AG09319 (cell line): ENCODE data around the gene CERT1.
"Not testable (repeated sequence)": the region's sequence is repeated elsewhere in the genome, so short reads cannot be mapped to it uniquely, and the experiment has no call there.

Experiments used
- DNase-seq: peaks from one replicate; pipeline ENCODE4 v3.0.0-alpha.2; 2010; ENCODE audit warnings: low read depth; ENCODE audit errors: extremely low read depth
- TF ChIP-seq, protein P1 (sequence below): IDR thresholded peaks from 2 replicates; pipeline ENCODE4 v1.5.1; 2011; ENCODE audit warnings: low read depth, mild to moderate bottlenecking, inconsistent platforms, low read length, moderate library complexity

The CERT1 gene

DNA sequence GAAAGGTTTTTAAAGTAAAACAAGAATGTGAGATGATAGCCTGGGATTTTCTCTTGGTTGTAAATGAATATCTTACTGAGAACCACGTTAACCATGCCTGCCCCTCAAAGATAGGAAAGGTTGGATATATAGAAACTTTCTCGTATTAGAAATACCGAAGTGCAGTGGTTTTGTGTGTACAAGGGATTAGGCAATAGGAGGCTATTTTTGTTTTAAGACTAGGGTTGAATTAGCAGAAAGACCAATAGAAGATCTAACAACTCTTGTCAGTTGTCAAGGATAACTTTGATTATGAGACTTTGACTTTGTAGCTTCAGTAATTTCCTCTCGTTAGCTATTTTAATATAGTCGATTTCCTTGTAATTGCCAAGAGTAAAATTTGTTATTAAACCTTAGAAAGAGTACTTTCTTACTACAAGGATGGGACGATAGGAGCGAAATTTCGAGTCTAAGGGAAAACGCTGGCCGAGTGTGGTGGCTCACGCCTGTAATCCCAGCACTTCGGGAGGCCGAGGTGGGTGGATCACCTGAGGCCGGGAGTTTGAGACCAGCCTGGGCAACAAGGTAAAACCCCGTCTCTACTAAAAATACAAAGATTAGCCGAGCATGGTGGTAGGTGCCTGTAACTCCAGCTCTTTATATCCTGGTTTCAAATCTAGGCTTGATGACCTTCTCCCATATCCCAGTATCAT is 1.1 kb upstream of the CERT1 start:
- no peak for DNase-seq
- TF ChIP-seq, protein P1, sequence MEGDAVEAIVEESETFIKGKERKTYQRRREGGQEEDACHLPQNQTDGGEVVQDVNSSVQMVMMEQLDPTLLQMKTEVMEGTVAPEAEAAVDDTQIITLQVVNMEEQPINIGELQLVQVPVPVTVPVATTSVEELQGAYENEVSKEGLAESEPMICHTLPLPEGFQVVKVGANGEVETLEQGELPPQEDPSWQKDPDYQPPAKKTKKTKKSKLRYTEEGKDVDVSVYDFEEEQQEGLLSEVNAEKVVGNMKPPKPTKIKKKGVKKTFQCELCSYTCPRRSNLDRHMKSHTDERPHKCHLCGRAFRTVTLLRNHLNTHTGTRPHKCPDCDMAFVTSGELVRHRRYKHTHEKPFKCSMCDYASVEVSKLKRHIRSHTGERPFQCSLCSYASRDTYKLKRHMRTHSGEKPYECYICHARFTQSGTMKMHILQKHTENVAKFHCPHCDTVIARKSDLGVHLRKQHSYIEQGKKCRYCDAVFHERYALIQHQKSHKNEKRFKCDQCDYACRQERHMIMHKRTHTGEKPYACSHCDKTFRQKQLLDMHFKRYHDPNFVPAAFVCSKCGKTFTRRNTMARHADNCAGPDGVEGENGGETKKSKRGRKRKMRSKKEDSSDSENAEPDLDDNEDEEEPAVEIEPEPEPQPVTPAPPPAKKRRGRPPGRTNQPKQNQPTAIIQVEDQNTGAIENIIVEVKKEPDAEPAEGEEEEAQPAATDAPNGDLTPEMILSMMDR, result no peak

GRCh38 chr5:75510836-75511434 is 494 bp downstream of the CERT1 start:
- TF ChIP-seq, protein P1, result no peak
- no peak for DNase-seq

DNA sequence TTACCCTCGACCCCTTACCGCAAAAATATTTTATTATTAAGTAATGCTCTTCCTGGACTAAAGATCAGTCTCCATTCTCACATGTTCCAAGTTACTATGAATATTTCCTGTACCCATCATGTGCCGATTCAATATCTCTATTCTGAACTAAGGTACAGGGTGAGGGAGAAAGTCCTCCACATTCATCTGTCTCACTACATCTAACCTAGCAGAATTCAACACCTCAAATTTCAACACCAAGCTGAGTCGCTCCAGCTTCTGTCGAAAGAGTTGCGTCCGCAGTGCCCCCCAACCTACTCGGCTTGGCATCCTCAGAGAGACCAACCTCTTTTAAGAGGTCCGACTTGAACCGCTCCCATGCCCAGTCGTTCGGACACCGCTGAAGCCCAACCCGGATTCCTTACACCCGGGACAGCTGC is 1.0 kb downstream of the CERT1 start:
- DNase-seq, result no peak
- TF ChIP-seq, protein P1, result no peak

DNA sequence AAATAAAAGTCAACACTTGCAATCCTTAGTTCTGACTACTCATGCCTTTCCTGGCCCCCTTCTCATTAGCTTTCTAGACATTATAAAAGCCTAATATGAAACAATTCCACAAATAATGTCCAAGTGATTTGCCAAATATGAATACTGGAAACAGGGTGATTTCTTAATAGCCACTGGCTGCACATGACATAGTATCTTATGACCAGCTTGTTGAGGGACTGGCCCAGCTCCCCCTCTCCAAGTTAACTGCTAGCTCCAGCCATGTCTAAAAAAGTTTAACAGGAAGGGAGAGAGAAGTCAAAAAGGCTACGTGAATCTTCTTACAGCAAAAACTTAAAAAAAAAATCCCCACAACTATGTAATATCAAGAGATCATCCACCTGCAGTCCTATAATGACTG is 1.5 kb downstream of the CERT1 start:
- no peak for DNase-seq
- TF ChIP-seq, protein P1, result no peak

GRCh38 chr5:75509546-75509945 is 1.9 kb downstream of the CERT1 start:
- TF ChIP-seq, protein P1, result no peak

DNA sequence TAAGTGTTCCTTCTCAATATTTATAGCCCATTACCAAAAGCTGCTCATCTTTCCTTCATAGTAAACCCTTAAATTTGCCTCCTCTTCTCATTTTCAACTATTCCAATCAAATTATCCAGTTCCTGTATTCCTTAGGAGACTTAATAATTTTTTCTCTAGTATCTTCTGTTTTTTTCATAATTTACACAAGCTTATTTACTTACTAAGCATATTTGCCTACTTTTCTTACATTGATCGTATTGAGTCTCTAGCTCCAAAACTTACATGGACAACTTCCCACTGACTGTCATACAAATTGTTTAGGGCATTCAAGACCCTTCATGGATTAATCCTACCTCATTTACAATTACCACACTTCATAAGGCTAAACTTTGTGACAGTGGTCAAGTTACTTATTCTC is 3.6 kb downstream of the CERT1 start:
- TF ChIP-seq, protein P1, result no peak

More at GRCh38 chr5:75509546-75509945, 1.9 kb downstream of the CERT1 start:
- no peak for DNase-seq

DNA sequence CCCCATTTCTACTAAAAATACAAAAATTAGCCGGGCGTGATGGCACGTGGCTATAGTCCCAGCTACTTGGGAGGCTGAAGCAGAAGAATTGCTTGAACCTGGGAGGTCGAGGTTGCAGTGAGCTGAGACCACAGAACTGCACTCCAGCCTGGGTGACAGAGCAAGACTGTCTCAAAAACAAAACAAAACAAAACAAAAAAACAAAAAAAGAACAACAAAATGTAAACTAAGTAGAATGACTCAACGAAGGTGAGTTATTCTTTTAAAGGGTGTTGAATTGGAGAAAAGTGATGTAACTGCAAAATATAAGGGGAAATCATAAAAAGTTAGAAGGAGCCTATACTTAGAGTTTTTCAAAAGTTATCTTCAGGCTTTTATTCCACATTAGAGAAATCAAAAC is 6.3 kb downstream of the CERT1 start:
- not testable (repeated sequence) for DNase-seq

More for the DNA sequence above, 3.6 kb downstream of the CERT1 start:
- DNase-seq, result no peak

DNA sequence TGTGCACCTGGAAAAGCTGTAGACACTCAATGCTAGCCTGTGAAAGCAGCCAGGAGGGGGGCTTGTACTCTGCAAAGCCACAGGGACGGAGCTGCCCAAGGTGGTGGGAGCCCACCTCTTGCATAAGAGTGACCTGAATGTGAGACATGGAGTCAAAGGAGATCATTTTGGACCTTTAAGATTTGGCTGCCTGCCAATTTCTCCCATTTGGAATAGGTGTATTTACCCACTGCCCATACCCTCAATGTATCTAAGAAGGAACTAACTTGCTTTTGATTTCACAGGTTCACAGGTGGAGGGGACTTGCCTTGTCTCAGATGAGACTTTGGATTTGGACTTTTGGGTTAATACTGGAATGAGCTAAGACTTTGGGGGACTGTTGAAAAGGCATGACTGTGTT is 12.6 kb downstream of the CERT1 start:
- DNase-seq, result not testable (repeated sequence)
